NCI-H748 (cell line): ENCODE results near the gene CXCL16.
"Not testable (repeated sequence)": the region's sequence is repeated elsewhere in the genome, so short reads cannot be mapped to it uniquely, and the experiment has no call there.

ENCODE experiments used
- DNase-seq: peaks from one replicate; lab custom pipeline; 2025; ENCODE audit not compliant: unreplicated experiment; lab: John Stamatoyannopoulos, UW

CXCL16 gene

GRCh38 chr17:4701116-4701515, 38.6 kb downstream of the CXCL16 start:
- no peak for DNase-seq

DNA sequence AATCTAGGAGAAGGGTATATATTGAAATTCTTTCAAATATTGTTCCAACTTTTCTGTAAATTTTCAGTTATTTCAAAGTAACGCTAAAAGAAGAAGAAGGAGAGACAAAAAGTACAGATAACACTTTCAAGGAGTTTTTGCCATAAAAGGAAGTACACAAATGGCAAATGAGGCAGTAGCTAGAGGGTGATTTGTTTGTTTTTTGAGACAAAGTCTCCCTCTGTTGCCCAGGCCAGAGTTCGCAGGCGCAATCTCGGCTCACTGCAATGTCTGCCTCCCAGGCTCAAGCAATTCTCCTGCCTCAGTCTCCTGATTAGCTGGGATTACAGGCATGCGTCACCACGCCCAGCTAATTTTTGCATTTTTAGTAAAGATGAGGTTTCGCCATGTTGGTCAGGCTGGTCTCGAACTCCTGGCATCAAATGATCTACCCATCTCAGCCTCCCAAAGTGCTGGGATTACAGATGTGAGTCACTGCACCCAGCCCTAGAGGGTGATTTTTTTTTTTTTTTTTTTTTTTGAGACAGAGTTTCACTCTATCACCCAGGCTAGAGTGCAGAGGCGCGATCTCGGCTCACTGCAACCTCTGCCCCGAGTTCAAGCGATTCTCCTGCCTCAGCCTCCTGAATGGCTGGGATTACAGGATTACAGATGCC, 40.2 kb downstream of the CXCL16 start:
- DNase-seq, result not testable (repeated sequence)

DNA sequence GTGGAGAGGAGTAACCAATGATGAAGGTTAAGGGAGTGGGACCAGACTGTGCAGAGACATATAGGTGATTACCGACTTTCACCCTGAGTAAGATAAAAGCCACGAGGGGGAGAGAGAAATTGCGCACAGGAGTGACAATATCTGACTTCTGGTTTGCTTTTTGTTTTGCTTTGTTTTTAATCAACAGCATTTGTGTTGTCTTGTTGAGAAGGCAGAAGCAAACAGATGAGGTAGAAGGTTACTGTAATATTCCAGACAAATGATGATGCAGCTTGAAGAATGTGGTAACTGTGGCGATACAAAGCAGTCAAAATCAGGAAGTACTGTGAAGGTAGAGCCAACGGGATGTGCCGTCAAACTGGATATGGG, 43.3 kb downstream of the CXCL16 start:
- no peak for DNase-seq

- DNase-seq, result no peak
Observed at GRCh38 chr17:4693416-4693815, 46.3 kb downstream of the CXCL16 start.

DNA sequence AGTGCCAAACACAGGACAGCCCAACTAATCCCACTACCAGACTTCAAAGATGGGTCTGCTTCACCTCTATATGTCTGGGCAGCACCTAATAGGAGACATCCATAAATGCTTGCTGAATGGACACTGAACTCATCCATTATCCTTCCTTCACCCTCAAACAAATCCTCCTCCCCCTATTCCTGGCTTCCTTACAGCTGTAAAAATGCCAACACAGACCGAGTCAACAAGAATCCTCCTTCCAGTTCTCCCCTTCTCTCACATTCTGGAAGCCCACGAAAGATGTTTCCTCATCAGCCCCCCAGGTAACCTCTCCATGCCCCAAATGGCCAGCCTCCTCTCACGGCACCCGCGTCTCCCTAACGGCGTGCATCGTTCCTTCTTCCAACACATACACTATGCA, 48.0 kb downstream of the CXCL16 start:
- no peak for DNase-seq

DNA sequence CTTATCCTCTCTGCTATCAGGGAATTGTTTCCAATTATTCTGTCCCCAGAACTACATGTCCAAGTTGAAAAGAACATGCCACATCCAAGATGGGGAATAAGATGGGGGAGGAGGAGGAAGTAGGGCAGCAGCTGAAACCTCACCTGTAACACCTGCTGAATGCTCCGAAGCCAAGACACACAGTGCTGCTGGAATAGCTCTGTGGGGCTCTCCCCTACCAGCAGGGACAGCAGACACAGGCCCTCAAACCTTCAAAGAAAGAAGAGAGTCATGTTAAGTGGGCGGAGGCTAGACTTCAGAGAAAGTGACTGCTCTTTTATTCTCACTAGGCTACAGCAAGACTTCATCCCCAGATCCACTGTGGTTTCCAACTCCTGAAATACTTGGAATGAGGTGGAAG, 49.0 kb downstream of the CXCL16 start:
- no peak for DNase-seq

- DNase-seq, result not testable (repeated sequence)
Observed at GRCh38 chr17:4689872-4690271, 49.9 kb downstream of the CXCL16 start.

DNA sequence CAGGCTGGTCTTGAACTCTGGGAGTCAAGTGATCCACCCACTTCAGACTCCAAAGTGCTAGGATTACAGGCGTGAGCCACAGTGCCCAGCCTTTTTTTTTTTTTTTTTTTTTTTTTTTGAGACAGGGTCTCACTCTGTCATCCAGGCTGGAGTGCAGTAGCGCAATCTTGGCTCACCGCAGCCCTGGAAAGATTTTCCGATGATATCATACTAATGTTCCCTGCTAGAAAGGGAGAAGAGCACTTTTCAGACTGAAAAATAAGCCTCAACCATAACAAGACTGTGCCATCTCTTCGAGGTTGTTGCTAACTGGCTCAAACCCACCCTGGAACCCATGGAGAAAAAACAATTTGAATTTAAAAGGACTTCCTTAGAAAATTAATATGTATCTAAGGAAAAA, 56.0 kb downstream of the CXCL16 start:
- DNase-seq, result not testable (repeated sequence)
